NAMALWA (cell line): ENCODE measurements around the gene PITX1.
A peak's percentile ranks its signal among the peaks of the same experiment; 100 is the strongest.
"Not testable (repeated sequence)": the region's sequence is repeated elsewhere in the genome, so short reads cannot be mapped to it uniquely, and the experiment has no call there.

Source experiments
- DNase-seq: peaks from one replicate; pipeline ENCODE4 v3.0.0-alpha.2; 2015; ENCODE audit warnings: low spot score

PITX1 gene

GRCh38 chr5:135010502-135011354 is 23.3 kb downstream of the PITX1 start:
- no peak for DNase-seq

GRCh38 chr5:135009736-135010501 is 24.1 kb downstream of the PITX1 start:
- DNase-seq, result no peak

DNA sequence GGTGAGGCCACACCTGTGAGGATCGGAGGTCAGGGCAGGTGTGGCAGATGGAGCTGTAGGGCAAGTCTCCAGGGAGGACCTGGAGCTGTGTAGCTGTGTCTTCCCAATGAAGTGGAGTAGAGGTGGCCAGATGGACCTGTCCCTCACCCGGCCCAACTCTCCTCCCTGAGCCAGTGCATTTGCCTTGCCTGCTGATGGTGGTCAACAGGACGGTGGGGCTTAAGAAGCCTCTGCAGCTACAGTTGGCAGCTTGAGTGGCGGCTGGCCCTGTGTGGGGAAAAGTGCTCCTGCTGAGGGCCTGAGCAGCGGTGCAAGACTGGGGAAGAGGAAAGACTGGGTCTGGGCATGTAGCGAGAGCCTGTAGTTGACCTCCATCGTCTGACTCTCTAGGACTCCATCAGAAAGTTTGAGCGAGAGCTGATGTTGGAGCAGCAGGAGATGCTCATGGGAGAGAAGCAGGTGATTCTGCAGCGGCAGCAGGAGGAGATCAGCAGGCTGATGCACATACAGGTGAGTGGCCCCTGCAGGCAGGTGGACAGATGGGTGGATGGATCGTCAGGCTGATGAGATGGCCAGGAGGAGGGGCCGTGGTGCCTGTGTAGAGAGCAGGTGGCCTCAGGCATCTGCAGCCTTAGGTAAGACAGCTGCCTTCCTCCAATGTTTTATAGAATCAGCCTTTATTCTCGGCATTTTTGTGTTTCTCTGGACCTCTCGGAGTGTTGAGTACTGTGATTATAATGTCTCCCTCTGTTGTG is 24.9 kb downstream of the PITX1 start:
- DNase-seq, result no peak

DNA sequence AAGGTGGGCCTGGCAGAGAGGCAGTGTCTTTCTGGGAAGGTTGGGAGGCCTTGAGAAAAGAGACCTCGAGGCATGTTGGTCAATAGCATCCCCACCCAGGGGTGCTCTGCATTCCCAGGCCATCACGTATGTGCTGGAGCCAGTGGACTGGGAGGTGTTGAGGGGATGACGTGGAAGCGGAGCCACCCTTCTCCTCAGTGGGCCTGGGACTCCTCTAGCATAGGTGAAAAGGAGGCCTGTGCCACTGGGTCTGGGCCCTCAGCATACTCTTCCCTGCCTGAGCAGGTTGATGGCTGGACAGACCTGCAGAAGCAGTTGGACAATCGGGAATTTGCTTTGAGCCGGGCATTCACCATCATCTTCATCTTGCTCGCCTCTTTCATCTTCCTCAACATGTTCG is 25.5 kb downstream of the PITX1 start:
- no peak for DNase-seq

DNA sequence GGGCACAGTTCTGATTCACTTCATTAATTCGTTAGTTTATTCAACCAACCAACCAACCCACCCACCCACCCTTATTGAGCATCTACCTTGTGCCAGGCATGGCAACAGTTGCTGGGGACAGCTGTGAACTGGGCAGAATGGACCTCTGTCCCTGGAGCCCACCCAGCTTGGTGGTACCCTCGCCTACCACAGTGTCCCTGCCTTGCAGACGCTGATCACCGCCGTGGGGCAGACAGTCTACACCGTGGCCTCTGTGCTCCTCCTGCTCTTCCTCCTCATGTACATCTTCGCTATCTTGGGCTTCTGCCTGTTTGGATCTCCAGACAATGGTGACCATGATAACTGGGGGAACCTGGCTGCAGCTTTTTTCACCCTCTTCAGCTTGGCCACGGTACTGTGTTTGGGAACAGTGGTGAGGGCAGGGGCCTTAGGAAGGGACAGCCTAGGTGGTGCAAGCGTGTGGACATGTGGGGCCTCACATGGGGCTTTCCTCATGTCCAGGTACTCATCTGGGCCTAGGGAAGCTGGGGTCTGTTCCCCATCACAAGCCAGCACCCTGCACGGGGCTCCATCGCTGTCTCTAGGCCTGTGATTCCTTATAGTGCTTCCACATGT is 26.2 kb downstream of the PITX1 start:
- no peak for DNase-seq

- no peak for DNase-seq
Observed at GRCh38 chr5:135007305-135007704, 26.7 kb downstream of the PITX1 start.

- DNase-seq, result no peak
Observed at GRCh38 chr5:135005076-135005475, 29.0 kb downstream of the PITX1 start.

- DNase-seq, result no peak
Observed at GRCh38 chr5:135004376-135004775, 29.7 kb downstream of the PITX1 start.

- not testable (repeated sequence) for DNase-seq
Observed at GRCh38 chr5:134998068-134998467, 36.0 kb downstream of the PITX1 start.

DNA sequence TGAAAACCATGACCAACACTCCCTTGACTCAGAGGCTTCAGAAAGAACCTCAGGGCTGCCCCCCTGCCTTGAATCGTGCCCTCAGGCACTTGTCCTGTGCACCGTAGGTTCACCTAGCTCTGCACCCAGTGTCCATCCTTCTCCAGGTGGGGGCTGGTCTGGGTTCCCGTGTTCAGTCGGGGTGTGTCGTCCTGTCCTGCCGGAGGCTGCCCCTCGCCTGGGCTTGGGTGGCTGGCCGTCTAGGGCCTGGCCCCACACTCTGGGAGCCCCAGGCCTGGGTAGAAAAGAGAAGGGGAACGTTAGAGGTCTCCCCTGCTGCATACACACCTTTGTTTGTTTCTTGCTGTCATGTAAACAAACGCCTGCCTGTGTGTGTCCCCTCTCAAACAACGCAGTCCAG is 37.0 kb downstream of the PITX1 start:
- no peak for DNase-seq

- no peak for DNase-seq
Observed at GRCh38 chr5:134995850-134996402, 38.1 kb downstream of the PITX1 start.

DNA sequence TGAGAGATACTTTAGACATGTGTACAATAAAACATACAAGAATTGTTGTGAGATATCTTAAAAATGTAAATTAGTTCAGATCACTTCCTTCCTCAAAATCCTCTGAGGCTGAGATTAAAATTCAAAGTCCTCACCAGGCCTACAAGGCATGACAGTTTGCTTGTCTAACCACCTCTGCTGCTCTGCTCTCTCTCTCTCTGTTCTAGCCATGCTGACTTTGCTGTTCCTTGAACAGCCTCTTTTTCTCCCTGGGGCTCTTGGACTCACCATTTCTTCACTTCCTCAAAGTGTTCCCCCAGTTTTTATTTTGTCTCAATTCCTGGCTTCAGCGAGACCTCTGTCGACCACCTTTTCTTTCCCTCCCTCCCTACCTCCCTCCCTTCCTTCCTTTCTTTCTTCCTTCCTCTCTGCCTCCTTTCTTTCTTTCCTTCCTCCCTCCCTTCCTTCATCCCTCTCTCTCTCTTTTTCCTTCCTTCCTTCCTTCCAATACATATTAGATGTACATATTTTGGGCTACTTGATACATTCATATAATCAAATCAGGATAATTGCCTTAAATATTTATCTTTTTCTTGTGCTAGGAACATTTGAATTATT is 39.4 kb downstream of the PITX1 start:
- DNase-seq, result peak; percentile 37

GRCh38 chr5:134993161-134993560 is 40.9 kb downstream of the PITX1 start:
- no peak for DNase-seq

DNA sequence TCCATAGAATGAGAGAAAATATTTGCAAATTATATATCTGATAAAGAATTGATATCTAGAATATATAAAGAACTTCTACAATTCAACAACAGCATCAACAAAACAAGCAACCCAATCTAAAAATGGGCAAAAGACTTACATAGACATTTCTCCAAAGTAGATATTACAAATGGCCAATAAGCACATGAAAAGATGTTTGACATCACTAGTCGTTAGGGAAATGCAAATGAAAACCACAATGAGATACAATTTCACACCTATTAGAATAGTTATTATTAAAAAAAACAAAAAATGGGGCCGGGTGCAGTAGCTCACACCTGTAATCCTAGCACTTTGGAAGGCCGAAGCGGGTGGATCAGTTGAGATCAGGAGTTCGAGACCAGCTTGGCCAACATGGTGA is 41.9 kb downstream of the PITX1 start:
- DNase-seq, result peak; percentile 26

DNA sequence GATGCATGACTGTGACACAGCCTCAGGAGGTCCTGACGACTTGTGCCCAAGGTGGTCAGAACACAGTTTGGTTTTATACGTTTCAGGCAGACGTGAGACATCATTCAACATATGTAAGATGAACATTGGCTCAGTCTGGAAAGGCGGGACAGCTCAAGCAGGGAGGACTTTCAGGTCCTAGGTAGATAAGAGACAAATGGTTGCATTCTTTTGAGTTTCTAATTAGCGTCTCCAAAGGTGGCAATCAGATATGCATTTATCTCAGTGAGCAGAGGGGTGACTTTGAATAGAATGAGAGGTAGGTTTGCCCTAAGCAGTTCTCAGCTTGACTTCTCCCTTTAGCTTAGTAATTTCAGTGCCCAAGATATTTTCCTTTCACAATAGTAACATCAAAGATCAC is 43.8 kb downstream of the PITX1 start:
- not testable (repeated sequence) for DNase-seq

- DNase-seq, result no peak
Observed at GRCh38 chr5:134989266-134989830, 44.7 kb downstream of the PITX1 start.

DNA sequence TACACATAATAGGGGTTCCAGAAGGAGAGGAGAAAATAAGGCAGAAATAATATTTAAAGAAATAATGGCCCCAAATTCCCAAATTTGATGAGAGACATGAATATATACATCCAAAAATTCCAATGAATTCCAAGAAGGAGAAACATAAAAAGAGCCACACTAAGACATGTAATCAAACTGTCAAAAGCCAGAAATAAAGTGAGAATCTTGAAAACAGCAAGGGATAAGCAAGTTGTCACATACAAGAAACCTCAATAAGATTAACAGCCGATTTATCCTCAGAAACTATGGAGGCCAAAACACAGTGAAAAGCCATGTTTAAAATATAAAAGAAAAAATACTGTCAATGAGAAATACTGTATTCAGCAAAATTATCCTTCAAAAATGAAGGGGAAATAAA is 51.8 kb downstream of the PITX1 start:
- no peak for DNase-seq

DNA sequence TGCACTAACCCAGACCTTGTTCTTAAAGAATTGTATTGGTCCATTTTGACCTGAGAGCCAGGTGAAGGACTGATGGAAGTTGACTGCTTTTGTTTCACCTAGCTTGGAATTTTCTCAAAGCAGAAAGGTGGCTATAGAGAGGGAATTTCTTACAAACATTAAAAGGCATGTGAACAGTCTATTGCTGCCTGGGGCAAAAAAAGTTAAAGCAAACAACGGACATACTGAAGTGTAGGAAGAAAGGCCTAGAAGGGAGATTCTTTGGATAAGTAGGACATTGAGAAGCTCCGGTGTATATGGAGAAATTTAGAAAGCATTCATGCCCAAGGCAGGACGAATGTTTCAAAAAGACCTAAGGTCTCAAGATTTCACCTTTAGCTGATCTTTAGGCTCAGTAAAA is 54.6 kb downstream of the PITX1 start:
- DNase-seq, result no peak
